ENCODE measurements around the gene MYL3.

GRCh38 chr3:46912986-46913385, 49.7 kb upstream of the MYL3 start:
- TF ChIP-seq CTCF (IDR thresholded peaks at IDR 0.05) (no peak), POLR2A (IDR thresholded peaks at IDR 0.05) (no peak)

Data from uterus (tissue), 2 donors.